ENCODE results near the gene IRAK1. TPM values are rescaled to one million over a fixed set of nuclear protein-coding genes. Genes with fewer than 3 reads are reported as not detected.
"Not testable (repeated sequence)": the region's sequence is repeated elsewhere in the genome, so short reads cannot be mapped to it uniquely, and the experiment has no call there.

The IRAK1 gene
- polyA plus RNA-seq, 1 of the 3 experiments (the other 2 are of a cell fraction), result 68.5 TPM

GRCh38 chrX:153981771-153982533, 37.8 kb downstream of the IRAK1 start:
- H3K9me2 ChIP-seq, result no peaks in the 10 kb centered on the region
- H3K9me3 ChIP-seq, result no peaks in the 10 kb centered on the region
- H3K4me1 ChIP-seq (ENCODE audit: control insufficient read depth in 1 of 2, insufficient read depth in 2 of 2, low read depth in 1 of 2, low read length in 1 of 2), result peaks cover 0 to 3% of the 10 kb centered on the region in 2 experiments; a peak in 1 of 4 replicates
- no peaks in the 10 kb centered on the region for H3K79me2 ChIP-seq (ENCODE audit: insufficient read depth)
- H3K36me3 ChIP-seq (replicated peaks in 1 of 2; ENCODE audit: control insufficient read depth in 1 of 2, insufficient read depth in 2 of 2, low read length in 1 of 2), result no peaks in the 10 kb centered on the region
- ChIA-PET CTCF (interaction anchor here (0.8 kb wide), 1 partner anchor 35 kb away, joined by 4 read pairs; no protein-coding TSS in a partner anchor), POLR2A (no interaction called here)
- 91% methylated on average over 27 of the region's 52 CpGs for WGBS (ENCODE audit: low lambda C conversion rate)
- H3K27me3 ChIP-seq (ENCODE audit: insufficient read depth), result 0 out of 2 replicates have a peak, but pooled peaks cover 4% of the 10 kb centered on the region
- TF ChIP-seq GATA2 (CRISPR knock-in tag; IDR thresholded peaks at IDR 0.05) (no peak), RFX5 (IDR thresholded peaks at IDR 0.05; ENCODE audit: low read length) (no peak), POLR2AphosphoS5 (IDR thresholded peaks at IDR 0.05; ENCODE audit: low read depth, low read length) (no peak)
- H4K20me1 ChIP-seq (ENCODE audit: insufficient read depth), result no peaks in the 10 kb centered on the region
- H3K27ac ChIP-seq (ENCODE audit: low read depth in 2 of 2, low read length in 1 of 2), result no peak overlapping the region
- H3K4me3 ChIP-seq (ENCODE audit: low read depth in 2 of 2, low read length in 1 of 2), result no peak overlapping the region
- no peak for DNase-seq
- no peak overlapping the region for H3K9ac ChIP-seq
- H3F3A ChIP-seq (replicated peaks; ENCODE audit: insufficient read depth), result no peaks in the 10 kb centered on the region
- no peak overlapping the region for H3K4me2 ChIP-seq
- H2AFZ ChIP-seq (ENCODE audit: low read depth), result no peak overlapping the region

GRCh38 chrX:153981231-153981630, 38.5 kb downstream of the IRAK1 start:
- peaks cover 0 to 3% of the 10 kb centered on the region in 2 experiments; a peak in 1 of 4 replicates for H3K4me1 ChIP-seq (ENCODE audit: control insufficient read depth in 1 of 2, insufficient read depth in 2 of 2, low read depth in 1 of 2, low read length in 1 of 2)
- no peak for DNase-seq
- no peak for TF ChIP-seq TAF1 (IDR thresholded peaks at IDR 0.05; ENCODE audit: borderline replicate concordance, low read depth, low read length)
- TF ChIP-seq FOXM1 (IDR thresholded peaks at IDR 0.05; ENCODE audit: low read depth), result no peak
- no peak for TF ChIP-seq USF1 (IDR thresholded peaks at IDR 0.05; ENCODE audit: borderline replicate concordance, low read depth)
- no peak for TF ChIP-seq EP300 (IDR thresholded peaks at IDR 0.05; ENCODE audit: borderline replicate concordance in 1 of 2, low read depth in 1 of 2, low read length in 1 of 2)
- TF ChIP-seq GATA2 (CRISPR knock-in tag; IDR thresholded peaks at IDR 0.05), result no peak
- TF ChIP-seq RXRA (IDR thresholded peaks at IDR 0.05; ENCODE audit: borderline replicate concordance, low read depth), result no peak
- no peak for TF ChIP-seq REST (IDR thresholded peaks at IDR 0.05; ENCODE audit: low read depth, low read length)
- no peak for TF ChIP-seq FOSL2 (IDR thresholded peaks at IDR 0.05; ENCODE audit: borderline replicate concordance, low read depth)
- no peak for TF ChIP-seq RAD21 (IDR thresholded peaks at IDR 0.05; ENCODE audit: low read length)
- no peak for TF ChIP-seq MXI1 (IDR thresholded peaks at IDR 0.05; ENCODE audit: low read depth, low read length)
- no peaks in the 10 kb centered on the region for H4K20me1 ChIP-seq (ENCODE audit: insufficient read depth)
- ChIA-PET CTCF (interaction anchor here (0.8 kb wide), 1 partner anchor 34 kb away, joined by 4 read pairs; no protein-coding TSS in a partner anchor), POLR2A (no interaction called here)
- no peaks in the 10 kb centered on the region for H3K36me3 ChIP-seq (replicated peaks in 1 of 2; ENCODE audit: control insufficient read depth in 1 of 2, insufficient read depth in 2 of 2, low read length in 1 of 2)
- H3K9ac ChIP-seq, result no peak overlapping the region
- no peak overlapping the region for H3K4me2 ChIP-seq
- H2AFZ ChIP-seq (ENCODE audit: low read depth), result no peak overlapping the region
- no peaks in the 10 kb centered on the region for H3K9me3 ChIP-seq
- H3F3A ChIP-seq (replicated peaks; ENCODE audit: insufficient read depth), result no peaks in the 10 kb centered on the region
- no peak overlapping the region for H3K4me3 ChIP-seq (ENCODE audit: low read depth in 2 of 2, low read length in 1 of 2)
- 90% methylated on average over 3 of the region's 7 CpGs for WGBS (ENCODE audit: low lambda C conversion rate)
- H3K27me3 ChIP-seq (ENCODE audit: insufficient read depth), result no peaks in the 10 kb centered on the region
- no peaks in the 10 kb centered on the region for H3K79me2 ChIP-seq (ENCODE audit: insufficient read depth)
- H3K9me2 ChIP-seq, result no peaks in the 10 kb centered on the region
- H3K27ac ChIP-seq (ENCODE audit: low read depth in 2 of 2, low read length in 1 of 2), result no peak overlapping the region

GRCh38 chrX:153980394-153980793, 39.3 kb downstream of the IRAK1 start:
- POLR2A ChIA-PET; H3K9me2 ChIP-seq; H4K20me1 ChIP-seq (ENCODE audit: insufficient read depth); CTCF ChIA-PET; H2AFZ ChIP-seq (ENCODE audit: low read depth); H3K79me2 ChIP-seq (ENCODE audit: insufficient read depth); H3K36me3 ChIP-seq (replicated peaks in 1 of 2; ENCODE audit: control insufficient read depth in 1 of 2, insufficient read depth in 2 of 2, low read length in 1 of 2); H3K9ac ChIP-seq; H3K4me1 ChIP-seq (ENCODE audit: control insufficient read depth in 1 of 2, insufficient read depth in 2 of 2, low read depth in 1 of 2, low read length in 1 of 2); DNase-seq; H3K27ac ChIP-seq (ENCODE audit: low read depth in 2 of 2, low read length in 1 of 2); H3K4me3 ChIP-seq (ENCODE audit: low read depth in 2 of 2, low read length in 1 of 2); H3K27me3 ChIP-seq (ENCODE audit: insufficient read depth); H3F3A ChIP-seq (replicated peaks; ENCODE audit: insufficient read depth); H3K9me3 ChIP-seq; H3K4me2 ChIP-seq: not testable (repeated sequence)
- WGBS (ENCODE audit: low lambda C conversion rate), result 76% methylated on average over 4 of the region's 10 CpGs
